GM12864 (cell line): Measurements from ENCODE around the gene DECR2.

Source experiments
- DNase-seq: peaks from one replicate; pipeline ENCODE4 v3.0.0-alpha.2; 2011; ENCODE audit warnings: low read depth
- H3K4me3 ChIP-seq: 2 replicates; pipeline ENCODE4 v1.5.1; 2011; ENCODE audit warnings: mild to moderate bottlenecking, low read depth, low read length, control low read depth
- TF ChIP-seq, protein P1 (sequence below): IDR thresholded peaks from 2 replicates; pipeline ENCODE4 v1.5.1; 2011; ENCODE audit warnings: low read depth, mild to moderate bottlenecking, moderate library complexity, low read length, control low read depth, inconsistent platforms; ENCODE audit errors: missing control alignments

The DECR2 gene

DNA sequence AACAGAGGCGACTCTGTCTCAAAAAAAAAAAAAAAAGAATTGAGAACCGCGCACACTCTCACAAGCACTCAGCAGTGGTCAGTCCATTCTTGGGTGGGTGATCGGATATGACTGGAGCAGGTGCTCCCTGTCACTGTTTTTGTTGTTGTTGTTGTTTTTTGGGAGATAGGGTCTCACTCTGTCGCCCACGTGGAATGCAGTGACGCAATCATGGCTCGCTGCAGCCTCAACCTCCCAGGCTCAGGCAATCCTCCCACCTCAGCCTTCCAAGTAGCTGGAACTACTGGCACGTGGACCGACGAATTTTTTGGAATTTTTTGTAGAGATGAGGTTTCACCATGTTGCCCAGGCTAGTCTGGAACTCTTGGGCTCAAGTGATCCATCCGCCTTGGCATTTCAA is 53.8 kb downstream of the DECR2 start:
- TF ChIP-seq, protein P1, sequence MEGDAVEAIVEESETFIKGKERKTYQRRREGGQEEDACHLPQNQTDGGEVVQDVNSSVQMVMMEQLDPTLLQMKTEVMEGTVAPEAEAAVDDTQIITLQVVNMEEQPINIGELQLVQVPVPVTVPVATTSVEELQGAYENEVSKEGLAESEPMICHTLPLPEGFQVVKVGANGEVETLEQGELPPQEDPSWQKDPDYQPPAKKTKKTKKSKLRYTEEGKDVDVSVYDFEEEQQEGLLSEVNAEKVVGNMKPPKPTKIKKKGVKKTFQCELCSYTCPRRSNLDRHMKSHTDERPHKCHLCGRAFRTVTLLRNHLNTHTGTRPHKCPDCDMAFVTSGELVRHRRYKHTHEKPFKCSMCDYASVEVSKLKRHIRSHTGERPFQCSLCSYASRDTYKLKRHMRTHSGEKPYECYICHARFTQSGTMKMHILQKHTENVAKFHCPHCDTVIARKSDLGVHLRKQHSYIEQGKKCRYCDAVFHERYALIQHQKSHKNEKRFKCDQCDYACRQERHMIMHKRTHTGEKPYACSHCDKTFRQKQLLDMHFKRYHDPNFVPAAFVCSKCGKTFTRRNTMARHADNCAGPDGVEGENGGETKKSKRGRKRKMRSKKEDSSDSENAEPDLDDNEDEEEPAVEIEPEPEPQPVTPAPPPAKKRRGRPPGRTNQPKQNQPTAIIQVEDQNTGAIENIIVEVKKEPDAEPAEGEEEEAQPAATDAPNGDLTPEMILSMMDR = no peak
- DNase-seq = no peak
- H3K4me3 ChIP-seq = no peak overlapping the region

DNA sequence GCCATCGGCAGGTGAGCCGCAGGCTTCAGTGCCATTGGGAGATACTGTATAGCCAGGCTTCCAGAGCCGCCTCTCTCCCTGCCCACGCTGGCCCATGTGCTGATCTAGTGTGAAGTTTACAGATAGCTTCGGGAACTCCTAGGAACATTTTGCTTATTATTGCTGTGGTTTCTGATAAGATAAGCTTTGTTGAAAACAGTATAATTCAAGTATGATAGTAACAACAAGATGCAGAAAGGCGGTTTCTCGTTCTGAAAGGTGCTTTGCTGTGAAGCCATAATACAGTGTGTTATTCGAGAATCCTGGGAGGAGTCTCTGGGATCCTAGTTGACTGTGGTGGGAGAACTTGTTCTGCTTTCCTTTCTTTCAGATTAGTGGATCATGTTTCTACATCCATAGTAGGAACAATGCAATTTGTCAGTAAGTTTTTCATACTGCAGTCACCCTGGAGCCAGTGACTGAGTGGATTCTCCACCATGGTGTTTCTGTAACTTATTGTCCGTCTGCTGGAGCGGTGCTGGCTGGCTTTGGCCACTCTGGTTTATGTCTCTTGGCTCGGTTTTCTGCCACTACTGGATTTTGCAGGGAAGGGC is 55.3 kb downstream of the DECR2 start:
- no peak overlapping the region for H3K4me3 ChIP-seq
- DNase-seq = no peak
- TF ChIP-seq, protein P1 = no peak

DNA sequence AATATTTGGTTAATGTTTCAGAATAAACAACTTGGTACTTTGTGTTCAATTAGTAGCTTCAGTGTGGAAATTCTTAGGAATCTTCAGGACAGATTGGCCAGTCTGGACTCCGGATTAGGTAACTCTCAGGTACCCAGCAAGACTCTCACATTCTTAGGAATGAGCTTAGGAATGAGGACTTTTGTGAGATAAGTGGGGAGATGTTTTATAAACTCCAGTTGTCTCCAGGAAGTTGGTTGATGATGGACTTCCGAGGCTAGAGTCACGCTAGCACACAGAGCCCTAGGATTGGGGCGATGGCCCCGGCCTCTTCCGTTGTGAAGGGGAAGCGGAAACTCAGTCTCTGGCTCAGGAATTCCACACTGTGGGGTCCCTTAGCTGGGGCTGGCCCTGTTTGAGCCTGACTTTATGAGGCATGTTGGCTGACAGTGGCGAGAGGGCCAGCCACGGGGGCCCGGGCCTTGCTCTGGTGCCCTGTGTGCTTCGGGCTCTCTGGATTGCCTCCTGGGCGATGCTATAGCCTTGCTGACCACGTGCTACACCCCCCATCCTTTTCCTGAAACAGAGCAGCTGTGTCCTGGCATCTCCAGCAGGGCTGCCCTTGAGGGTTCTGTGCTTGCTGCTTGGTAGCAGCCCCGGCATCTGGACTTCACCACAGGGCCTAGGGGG is 56.2 kb downstream of the DECR2 start:
- no peak overlapping the region for H3K4me3 ChIP-seq
- no peak for DNase-seq
- TF ChIP-seq, protein P1 = no peak

DNA sequence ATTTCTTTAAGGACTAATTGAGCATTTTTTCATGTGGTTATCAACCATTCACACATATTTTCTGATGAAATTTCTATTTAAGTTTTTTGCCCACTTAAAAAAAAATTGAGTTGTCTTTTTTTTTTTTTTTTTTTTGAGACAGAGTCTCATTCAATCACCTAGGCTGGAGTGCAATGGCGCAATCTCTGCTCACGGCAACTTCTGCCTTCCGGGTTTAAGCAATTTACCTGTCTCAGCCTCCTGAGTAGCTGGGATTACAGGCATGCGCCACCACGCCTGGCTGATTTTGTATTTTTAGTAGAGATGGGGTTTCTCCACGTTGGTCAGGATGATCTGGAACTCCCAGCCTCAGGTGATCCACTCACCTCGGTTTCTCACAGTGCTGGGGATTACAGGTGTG is 58.1 kb downstream of the DECR2 start:
- no peak for DNase-seq
- H3K4me3 ChIP-seq = no peak overlapping the region
- TF ChIP-seq, protein P1 = no peak

DNA sequence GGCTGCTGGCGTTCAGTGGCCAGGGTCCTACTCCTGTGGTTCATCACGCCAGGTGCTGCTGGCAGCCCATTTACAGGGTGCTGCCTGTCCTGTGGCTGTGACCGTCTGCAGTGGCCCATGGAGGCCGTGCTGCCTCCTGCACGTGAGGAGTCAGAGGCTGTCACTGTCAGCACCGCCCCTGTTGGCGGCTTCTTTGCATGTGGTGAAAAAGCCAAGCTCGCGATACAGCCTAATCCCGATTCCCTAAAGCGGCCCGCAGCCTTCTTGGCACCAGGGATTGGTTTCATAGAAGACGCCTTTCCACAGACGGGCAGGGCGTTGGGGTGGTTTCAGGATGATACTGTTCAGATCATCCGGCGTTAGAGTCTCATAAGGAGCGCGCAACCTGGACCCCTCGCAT is 59.1 kb downstream of the DECR2 start:
- no peak overlapping the region for H3K4me3 ChIP-seq
- TF ChIP-seq, protein P1 = no peak
- no peak for DNase-seq
